Loucy (cell line): Measurements from ENCODE around the gene EVI5.

ENCODE experiments used
- H2AFZ ChIP-seq: fragments of 200-600 bp; sonication (generic); 2 replicates; pipeline ENCODE4 v1.6.0; 2016; ENCODE audit warnings: antibody characterized with exemption, mild to moderate bottlenecking, low read length, moderate library complexity
- H3F3A ChIP-seq: fragments of 200-600 bp; 2 replicates; pipeline ENCODE4 v1.6.0; 2016; ENCODE audit warnings: antibody characterized with exemption, low read depth, mild to moderate bottlenecking
- H3K27me3 ChIP-seq: fragments of 200-600 bp; sonication (generic); 2 replicates; pipeline ENCODE4 v1.6.1; 2014; ENCODE audit warnings: low read length, mild to moderate bottlenecking; ENCODE audit not compliant: insufficient read depth, poor library complexity, severe bottlenecking
- H3K36me3 ChIP-seq: fragments of 200-600 bp; sonication (generic); 2 replicates; pipeline ENCODE4 v1.6.1; 2016; ENCODE audit warnings: low read length; ENCODE audit not compliant: insufficient read depth
- H3K4me1 ChIP-seq: fragments of 200-600 bp; sonication (generic); 2 replicates; pipeline ENCODE4 v1.5.1; 2014; ENCODE audit warnings: low read length, mild to moderate bottlenecking; ENCODE audit not compliant: insufficient read depth, poor library complexity, severe bottlenecking
- H3K4me2 ChIP-seq: fragments of 200-600 bp; sonication (generic); 2 replicates; pipeline ENCODE4 v1.6.0; 2014; ENCODE audit warnings: antibody characterized with exemption, low read length, low read depth, mild to moderate bottlenecking; ENCODE audit not compliant: poor library complexity, severe bottlenecking
- H3K4me3 ChIP-seq: fragments of 200-600 bp; sonication (generic); 2 replicates; pipeline ENCODE4 v1.5.1; 2014; ENCODE audit warnings: low read length, mild to moderate bottlenecking, mixed read lengths; ENCODE audit not compliant: poor library complexity, severe bottlenecking
- H3K79me2 ChIP-seq: fragments of 200-600 bp; sonication (generic); 2 replicates; pipeline ENCODE4 v1.6.1; 2014; ENCODE audit warnings: low read length; ENCODE audit not compliant: insufficient read depth
- H3K9ac ChIP-seq: fragments of 200-600 bp; sonication (generic); 2 replicates; pipeline ENCODE4 v1.6.0; 2014; ENCODE audit warnings: mild to moderate bottlenecking, low read depth, low read length, moderate library complexity; ENCODE audit not compliant: poor library complexity, severe bottlenecking
- H3K9me2 ChIP-seq: fragments of 200-600 bp; sonication (generic); replicated peaks from 2 replicates; pipeline ENCODE4 v1.6.1; 2016; ENCODE audit warnings: low read depth, low read length, mixed read lengths
- H3K9me3 ChIP-seq: fragments of 200-600 bp; sonication (generic); 2 replicates; pipeline ENCODE4 v1.6.1; 2014; ENCODE audit warnings: mild to moderate bottlenecking, antibody characterized with exemption, low read length, low read depth; ENCODE audit not compliant: insufficient read depth
- H4K20me1 ChIP-seq: fragments of 200-600 bp; sonication (generic); 2 replicates; pipeline ENCODE4 v1.6.0; 2014; ENCODE audit warnings: antibody characterized with exemption, low read length, mild to moderate bottlenecking; ENCODE audit not compliant: insufficient read depth, poor library complexity, severe bottlenecking
- CTCF ChIP-seq: fragments of 200-600 bp; sonication (generic); conservative IDR thresholded peaks from 2 replicates; pipeline ENCODE4 v1.5.1; 2014; ENCODE audit warnings: mild to moderate bottlenecking, antibody characterized with exemption, low read length
- EZH2phosphoT487 ChIP-seq: fragments of 200-600 bp; IDR thresholded peaks from 2 replicates; pipeline ENCODE4 v1.6.1; 2018; ENCODE audit warnings: antibody characterized with exemption, mild to moderate bottlenecking, moderate library complexity, borderline replicate concordance

EVI5 gene

GRCh38 chr1:92475029-92475428, 309.9 kb downstream of the EVI5 start:
- Histone ChIP-seq H3K4me2 (no peak overlapping the region), H3K9me2 (no peaks in the 10 kb centered on the region), H3K4me1 (peaks cover 43% of the 10 kb centered on the region), H2AFZ (no peak overlapping the region), H3K4me3 (no peak overlapping the region), H3K9me3 (no peaks in the 10 kb centered on the region), H4K20me1 (no peaks in the 10 kb centered on the region), H3K9ac (peak overlapping the region; percentile 49), H3F3A (no peaks in the 10 kb centered on the region), H3K79me2 (no peaks in the 10 kb centered on the region), H3K27me3 (no peaks in the 10 kb centered on the region), H3K36me3 (peaks cover under 1% of the 10 kb centered on the region; the same call in 1 of the 2 replicates)
- TF ChIP-seq EZH2phosphoT487 (no peak), CTCF (no peak)

- Histone ChIP-seq H3K27me3 (no peaks in the 10 kb centered on the region), H3K4me1 (peaks cover 43% of the 10 kb centered on the region), H3K9ac (no peak overlapping the region), H4K20me1 (no peaks in the 10 kb centered on the region), H3K4me2 (no peak overlapping the region), H3K9me2 (no peaks in the 10 kb centered on the region), H3K4me3 (no peak overlapping the region), H2AFZ (no peak overlapping the region), H3K36me3 (no peaks in the 10 kb centered on the region), H3F3A (no peaks in the 10 kb centered on the region), H3K9me3 (no peaks in the 10 kb centered on the region), H3K79me2 (no peaks in the 10 kb centered on the region)
- TF ChIP-seq CTCF (no peak), EZH2phosphoT487 (no peak)
Measured at GRCh38 chr1:92473781-92474495, 311.0 kb downstream of the EVI5 start.

GRCh38 chr1:92470216-92470615, 314.7 kb downstream of the EVI5 start:
- Histone ChIP-seq H3K79me2 (no peaks in the 10 kb centered on the region), H3K4me3 (no peak overlapping the region), H3K9ac (no peak overlapping the region), H3K9me3 (no peaks in the 10 kb centered on the region), H4K20me1 (no peaks in the 10 kb centered on the region), H3K27me3 (no peaks in the 10 kb centered on the region), H3F3A (no peaks in the 10 kb centered on the region), H3K9me2 (no peaks in the 10 kb centered on the region), H3K4me1 (peaks cover 21% of the 10 kb centered on the region), H3K4me2 (no peak overlapping the region), H3K36me3 (no peaks in the 10 kb centered on the region), H2AFZ (no peak overlapping the region)
- TF ChIP-seq EZH2phosphoT487 (no peak), CTCF (no peak)
